GM12878 (cell line): ENCODE measurements around the gene MAFF.

Source experiments
- BHLHE40 ChIP-seq, 2 experiments: fragments of 450-650 bp in 1 of 2; IDR thresholded peaks; 2 replicates each; pipeline ENCODE4 v1.6.1; 2011 to 2017; ENCODE audit warnings: low read depth in 2 of 2, borderline replicate concordance in 1 of 2, improper control_type of control experiment in 1 of 2, low read length in 1 of 2, mild to moderate bottlenecking in 1 of 2
- CHD4 ChIP-seq: fragments of 200-600 bp; sonication (generic); IDR thresholded peaks from 2 replicates; pipeline ENCODE4 v1.6.1; 2016; ENCODE audit warnings: mild to moderate bottlenecking
- EGR1 ChIP-seq, 2 experiments: IDR thresholded peaks; 1 replicate in 1 of 2; 2 replicates in 1 of 2; pipeline ENCODE4 v1.6.1; 2011 to 2012; ENCODE audit warnings: low read depth in 2 of 2, low read length in 2 of 2, borderline replicate concordance in 1 of 2, mild to moderate bottlenecking in 1 of 2, moderate library complexity in 1 of 2
- HDGF ChIP-seq: fragments of 450-650 bp; IDR thresholded peaks from 2 replicates; pipeline ENCODE4 v1.6.1; 2016; ENCODE audit warnings: antibody characterized with exemption

DNA sequence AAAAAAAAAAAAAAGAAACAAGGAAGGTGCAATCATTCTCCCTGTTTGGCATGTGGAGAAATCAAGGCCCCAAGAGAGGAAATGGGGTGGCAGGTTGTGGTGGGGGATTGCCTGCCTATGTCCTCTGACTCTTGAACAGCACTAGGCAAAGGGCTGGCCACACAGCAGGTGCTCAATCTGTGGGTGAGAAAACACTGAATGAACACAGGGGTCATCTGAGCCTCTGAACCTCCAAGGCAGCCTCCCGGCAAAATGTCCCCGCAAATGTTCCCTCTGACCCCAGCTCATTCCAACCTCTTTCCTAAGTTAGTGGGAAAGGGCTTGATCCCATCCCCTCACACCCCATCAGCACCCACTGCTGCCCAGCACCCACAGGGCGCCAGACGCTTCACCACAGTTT is 24.8 kb upstream of the MAFF start:
- TF ChIP-seq EGR1 (IDR thresholded peaks at IDR 0.05; ENCODE audit: borderline replicate concordance in 1 of 2, low read depth in 2 of 2, low read length in 2 of 2), result no peak
- TF ChIP-seq CHD4, result no peak
- no peak for TF ChIP-seq HDGF
- TF ChIP-seq BHLHE40 (IDR thresholded peaks at IDR 0.05; ENCODE audit: borderline replicate concordance in 1 of 2, low read depth in 2 of 2, low read length in 1 of 2), result no peak
